Measurements from ENCODE around the gene CAMTA1. TPM values are rescaled to one million over a fixed set of nuclear protein-coding genes. Genes with fewer than 3 reads are reported as not detected.
"Not testable (repeated sequence)": the region's sequence is repeated elsewhere in the genome, so short reads cannot be mapped to it uniquely, and the experiment has no call there.

The CAMTA1 gene
- total RNA-seq, 2 donors from 2014 or later: 76.6 to 85.8 TPM

GRCh38 chr1:7119156-7119555, 333.9 kb downstream of the CAMTA1 start:
- intact Hi-C loops (cut with DNase I, micrococcal nuclease): no loop called here
- DNase-seq: no peak
- no peak for ATAC-seq

- intact Hi-C loops (cut with DNase I, micrococcal nuclease): no loop called here
- no peak for DNase-seq
- no peak for ATAC-seq
Measured at GRCh38 chr1:7120863-7121621, 335.8 kb downstream of the CAMTA1 start.

DNA sequence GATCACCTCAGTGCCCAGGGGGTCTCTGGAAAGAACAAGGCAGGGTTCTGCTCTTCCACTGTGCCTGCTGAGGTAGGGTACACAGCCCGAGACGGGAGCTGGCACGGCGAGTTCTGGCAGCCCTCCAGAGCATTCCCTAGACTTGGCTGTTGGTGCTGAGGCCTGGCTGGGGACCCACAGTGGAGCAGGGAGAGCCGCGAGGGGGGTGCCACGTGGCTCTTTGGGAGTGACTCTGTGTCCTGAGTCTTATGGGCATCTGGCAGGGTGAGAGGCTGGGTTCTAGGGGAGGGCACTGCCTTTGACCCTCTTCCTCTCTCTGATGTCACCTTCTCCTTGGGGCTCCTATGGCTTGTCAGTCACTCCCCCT, 336.4 kb downstream of the CAMTA1 start:
- intact Hi-C loops (cut with DNase I, micrococcal nuclease): no loop called here
- DNase-seq (peak in 1 of 2 donors; percentile 15), ATAC-seq (no peak)

GRCh38 chr1:7127322-7128075, 342.2 kb downstream of the CAMTA1 start:
- DNase-seq (no peak), ATAC-seq (no peak)
- intact Hi-C loops (cut with DNase I, micrococcal nuclease): no loop called here

GRCh38 chr1:7128293-7128692, 343.0 kb downstream of the CAMTA1 start:
- intact Hi-C loops (cut with DNase I, micrococcal nuclease): no loop called here
- no peak for ATAC-seq
- no peak for DNase-seq

DNA sequence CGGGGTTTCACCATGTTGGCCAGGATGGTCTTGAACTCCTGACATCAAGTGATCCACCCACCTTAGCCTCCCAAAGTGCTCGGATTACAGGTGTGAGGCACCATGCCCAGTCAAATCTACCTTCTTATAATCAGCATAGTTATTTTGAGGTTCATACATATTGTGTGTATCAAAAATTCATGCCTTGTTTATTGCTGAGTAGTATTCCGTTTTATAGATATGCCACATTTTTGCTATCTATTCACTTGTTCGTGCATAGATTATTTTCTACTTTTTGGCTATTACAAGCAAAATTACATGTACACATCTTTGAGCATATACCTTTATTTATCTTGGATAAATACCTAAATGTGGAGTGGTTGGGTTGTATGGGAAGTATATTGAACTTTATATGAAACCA, 344.9 kb downstream of the CAMTA1 start:
- intact Hi-C loops (cut with DNase I, micrococcal nuclease): no loop called here
- DNase-seq: no peak
- ATAC-seq: no peak

- intact Hi-C loops (cut with DNase I, micrococcal nuclease): no loop called here
- no peak for DNase-seq
- no peak for ATAC-seq
Measured at GRCh38 chr1:7135493-7135892, 350.2 kb downstream of the CAMTA1 start.

DNA sequence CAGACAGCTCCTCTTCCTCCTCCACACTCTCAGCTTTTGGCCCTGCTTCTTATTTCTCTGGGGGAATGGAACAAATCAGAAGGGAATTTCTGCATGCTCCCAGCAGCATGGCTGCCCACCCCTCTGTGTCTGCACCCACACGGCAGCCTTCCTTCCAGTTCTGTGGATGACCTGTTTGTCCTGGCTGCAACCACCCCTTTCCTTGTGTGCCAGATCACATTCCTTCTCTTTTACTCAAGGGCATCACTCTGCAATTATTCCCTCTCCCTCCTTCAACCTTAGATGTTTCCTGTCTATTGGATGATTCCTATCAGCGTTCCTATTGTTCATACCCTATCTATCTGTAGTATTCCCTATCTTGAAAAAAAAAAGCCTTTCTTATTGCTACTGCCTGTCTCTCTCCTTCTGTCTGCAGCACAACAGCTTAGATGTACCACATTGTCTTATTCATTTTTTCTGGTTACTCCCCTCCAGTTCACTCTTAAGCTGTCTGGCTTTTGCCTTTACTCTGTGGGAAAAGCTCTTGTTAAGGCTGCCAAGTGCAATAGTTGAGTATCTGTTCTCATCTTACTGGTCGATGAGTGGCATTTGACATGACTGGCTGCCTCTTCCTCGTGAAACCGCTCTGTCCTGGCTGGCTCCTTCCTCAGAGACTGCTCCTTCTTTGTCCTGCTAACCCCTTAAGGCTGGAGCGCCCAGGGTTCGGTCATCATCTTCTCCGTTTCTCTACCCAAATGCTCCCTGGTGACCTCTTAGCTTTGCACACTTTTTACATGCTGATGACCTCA, 351.1 kb downstream of the CAMTA1 start:
- ATAC-seq (no peak), DNase-seq (no peak)
- intact Hi-C loops (cut with DNase I, micrococcal nuclease): no loop called here

GRCh38 chr1:7140251-7140650, 355.0 kb downstream of the CAMTA1 start:
- no peak for ATAC-seq
- DNase-seq: no peak
- intact Hi-C loops (cut with DNase I, micrococcal nuclease): no loop called here

DNA sequence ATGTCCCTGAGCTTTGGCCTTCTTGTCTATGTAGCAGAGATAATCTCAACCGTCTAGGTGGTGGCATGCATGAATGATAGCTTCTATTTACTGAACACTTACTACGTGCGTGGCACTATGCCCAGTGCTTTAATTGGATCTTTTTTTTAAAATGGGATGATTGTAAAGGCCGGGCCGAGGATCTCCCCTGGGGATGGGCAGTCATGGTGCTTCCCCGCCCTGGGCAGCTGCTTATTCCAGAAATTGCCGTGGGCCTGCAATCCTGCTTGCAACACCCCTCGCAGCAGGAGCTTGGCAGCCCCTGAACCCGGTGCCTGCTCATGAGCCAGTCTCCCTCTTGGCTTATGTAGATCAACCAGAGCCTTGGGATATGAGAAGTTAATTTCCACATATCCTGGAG, 360.7 kb downstream of the CAMTA1 start:
- intact Hi-C loops (cut with DNase I, micrococcal nuclease): no loop called here
- no peak for ATAC-seq
- no peak for DNase-seq

GRCh38 chr1:7146710-7147109, 361.5 kb downstream of the CAMTA1 start:
- intact Hi-C loops (cut with DNase I, micrococcal nuclease): no loop called here

DNA sequence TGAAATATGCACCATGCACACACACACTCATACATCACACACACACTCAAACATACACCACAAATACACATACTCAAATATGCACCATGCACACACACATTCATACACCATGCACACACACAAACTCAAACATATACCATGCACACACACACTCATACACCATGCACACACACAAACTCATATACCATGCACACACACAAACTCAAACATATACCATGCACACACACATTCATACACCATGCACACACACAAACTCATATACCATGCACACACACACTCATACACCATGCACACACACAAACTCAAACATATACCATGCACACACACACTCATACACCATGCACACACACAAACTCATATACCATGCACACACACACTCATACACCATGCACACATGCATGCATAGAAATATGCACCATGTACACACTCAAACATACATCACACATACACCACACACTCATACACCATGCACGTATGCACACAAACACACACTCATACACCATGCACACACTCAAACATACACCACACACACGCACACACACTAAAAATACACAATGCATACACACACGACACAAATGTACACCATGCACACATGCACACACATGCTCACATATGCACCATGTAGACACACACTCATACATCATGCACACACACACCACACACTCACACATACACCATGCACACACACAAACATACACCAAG, 362.5 kb downstream of the CAMTA1 start:
- ATAC-seq; DNase-seq; intact Hi-C loops (cut with DNase I, micrococcal nuclease): not testable (repeated sequence)

More at GRCh38 chr1:7146710-7147109, 361.5 kb downstream of the CAMTA1 start:
- ATAC-seq (no peak), DNase-seq (no peak)

GRCh38 chr1:7149080-7149838, 364.0 kb downstream of the CAMTA1 start:
- intact Hi-C loops (cut with DNase I, micrococcal nuclease): no loop called here
- DNase-seq: peak in 1 of 2 donors; percentile 13
- ATAC-seq: no peak

DNA sequence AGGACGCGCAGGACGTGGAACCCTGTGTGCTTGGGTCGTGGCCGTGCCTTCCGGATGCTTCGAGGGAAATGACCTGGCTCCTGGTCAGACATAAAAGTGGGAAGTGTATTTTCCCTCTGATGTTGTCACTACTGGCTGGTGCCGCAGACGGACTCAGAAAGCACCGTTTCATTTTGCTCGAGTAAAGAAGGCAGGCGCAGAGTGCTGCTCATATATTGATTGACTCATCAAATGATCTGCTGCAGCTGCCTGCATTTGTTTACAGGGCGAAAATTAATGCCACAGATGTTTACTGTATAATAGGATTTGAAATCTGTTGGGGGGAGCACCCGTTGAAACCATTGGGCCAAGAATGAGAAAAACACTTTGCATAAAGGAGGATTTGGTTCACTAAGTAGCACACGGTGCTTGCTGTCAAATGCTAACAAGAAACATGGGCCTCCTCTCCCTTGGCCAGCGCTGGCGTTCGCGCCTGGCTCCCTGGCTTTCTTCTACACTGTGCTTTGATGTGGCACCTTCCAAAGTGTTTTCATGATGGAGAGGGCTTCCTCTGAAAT, 365.5 kb downstream of the CAMTA1 start:
- ATAC-seq: no peak

GRCh38 chr1:7151978-7152377, 366.7 kb downstream of the CAMTA1 start:
- DNase-seq: no peak
- intact Hi-C loops (cut with DNase I, micrococcal nuclease): no loop called here
- ATAC-seq: no peak

More for the DNA sequence above, 365.5 kb downstream of the CAMTA1 start:
- no peak for DNase-seq
- intact Hi-C loops (cut with DNase I, micrococcal nuclease): no loop called here

- DNase-seq (no peak), ATAC-seq (no peak)
- intact Hi-C loops (cut with DNase I, micrococcal nuclease): no loop called here
Measured at GRCh38 chr1:7152655-7153054, 367.4 kb downstream of the CAMTA1 start.

GRCh38 chr1:7153464-7153863, 368.2 kb downstream of the CAMTA1 start:
- DNase-seq (no peak), ATAC-seq (no peak)
- intact Hi-C loops (cut with DNase I, micrococcal nuclease): no loop called here

GRCh38 chr1:7159116-7159781, 374.0 kb downstream of the CAMTA1 start:
- intact Hi-C loops (cut with DNase I, micrococcal nuclease): no loop called here
- DNase-seq (no peak), ATAC-seq (no peak)
